ENCODE measurements around the gene CALU. TPM values are rescaled to one million over a fixed set of nuclear protein-coding genes. Genes with fewer than 3 reads are reported as not detected.

CALU gene
- total and polyA plus RNA-seq, 7 donors = 52.0 to 236 (median 88.9) TPM

DNA sequence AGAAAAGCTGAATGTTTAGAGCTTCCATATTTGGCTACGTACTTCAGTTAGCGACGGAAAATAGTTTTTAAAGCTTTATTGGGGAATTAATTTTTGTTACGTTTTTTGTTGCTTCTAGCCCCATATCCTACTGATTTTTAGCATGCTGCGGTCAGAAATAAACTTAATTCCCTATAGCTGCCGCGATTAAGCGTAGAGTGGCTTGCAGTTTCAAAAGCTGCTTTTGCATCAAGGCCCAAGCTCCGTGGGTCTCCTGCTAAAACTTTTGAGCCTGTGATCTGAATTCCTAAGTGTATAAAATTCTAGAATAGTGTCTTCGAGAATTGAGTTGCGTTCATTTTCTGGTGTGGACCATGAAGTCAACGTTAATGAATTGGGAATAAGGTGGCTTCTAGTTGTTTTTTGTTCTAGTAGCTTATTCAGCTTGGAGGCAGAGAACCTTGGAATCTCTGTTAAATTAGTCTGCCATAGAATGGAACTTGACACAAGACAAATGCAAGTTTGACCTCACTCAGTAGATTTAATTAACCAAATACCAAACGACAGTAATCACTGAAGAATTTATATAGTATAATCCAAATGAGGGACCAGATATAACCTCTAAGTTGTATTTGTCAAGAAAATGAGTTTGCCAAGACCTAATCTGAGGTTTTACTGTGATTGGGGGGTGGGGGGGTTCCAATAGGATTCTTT, 977 bp downstream of the CALU start:
- Histone ChIP-seq H3K9me3 (no peaks in the 10 kb centered on the region), H3K27ac (peak overlapping the region; percentile 99), H3K4me3 (peak overlapping the region; percentile 100), H3K4me1 (peaks cover 48% of the 10 kb centered on the region), H3K27me3 (ENCODE audit: insufficient read depth in 3 of 3, low read length in 2 of 3) (no peaks in the 10 kb centered on the region), H3K36me3 (ENCODE audit: insufficient read depth in 1 of 2, low read depth in 1 of 2) (no peaks in the 10 kb centered on the region)
- intact Hi-C loops (cut with DNase I) = loop anchor here (5.0 kb wide), 2 partner anchors 87 to 92 kb away; partner anchors contain the start of gene FLNC (in 1 of the 2)
- DNase-seq (no peak), ATAC-seq (no peak)
- 3 to 7% (median 5%) methylated on average over 13 of the region's 13 CpGs for WGBS, 3 donors
- TF ChIP-seq, protein P1, sequence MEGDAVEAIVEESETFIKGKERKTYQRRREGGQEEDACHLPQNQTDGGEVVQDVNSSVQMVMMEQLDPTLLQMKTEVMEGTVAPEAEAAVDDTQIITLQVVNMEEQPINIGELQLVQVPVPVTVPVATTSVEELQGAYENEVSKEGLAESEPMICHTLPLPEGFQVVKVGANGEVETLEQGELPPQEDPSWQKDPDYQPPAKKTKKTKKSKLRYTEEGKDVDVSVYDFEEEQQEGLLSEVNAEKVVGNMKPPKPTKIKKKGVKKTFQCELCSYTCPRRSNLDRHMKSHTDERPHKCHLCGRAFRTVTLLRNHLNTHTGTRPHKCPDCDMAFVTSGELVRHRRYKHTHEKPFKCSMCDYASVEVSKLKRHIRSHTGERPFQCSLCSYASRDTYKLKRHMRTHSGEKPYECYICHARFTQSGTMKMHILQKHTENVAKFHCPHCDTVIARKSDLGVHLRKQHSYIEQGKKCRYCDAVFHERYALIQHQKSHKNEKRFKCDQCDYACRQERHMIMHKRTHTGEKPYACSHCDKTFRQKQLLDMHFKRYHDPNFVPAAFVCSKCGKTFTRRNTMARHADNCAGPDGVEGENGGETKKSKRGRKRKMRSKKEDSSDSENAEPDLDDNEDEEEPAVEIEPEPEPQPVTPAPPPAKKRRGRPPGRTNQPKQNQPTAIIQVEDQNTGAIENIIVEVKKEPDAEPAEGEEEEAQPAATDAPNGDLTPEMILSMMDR (IDR thresholded peaks at IDR 0.05) = no peak

DNA sequence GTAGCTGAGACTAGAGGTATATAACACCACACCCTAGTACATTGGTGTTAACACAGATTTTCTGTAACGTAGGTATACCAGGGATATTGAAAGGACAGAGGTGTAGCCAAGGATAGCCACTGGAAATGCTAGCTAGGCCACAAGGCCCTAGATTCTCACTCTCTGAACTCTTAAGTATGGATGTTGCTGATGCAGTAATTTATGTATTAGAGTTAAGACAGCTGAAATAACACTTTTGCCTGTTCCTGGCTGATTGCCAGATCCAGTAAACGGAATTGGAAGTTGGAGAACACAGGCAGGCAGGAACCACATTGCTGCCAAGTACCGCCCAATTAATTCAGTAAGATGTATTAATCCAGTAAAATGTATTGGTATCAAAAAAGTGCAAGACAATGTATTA, 1.8 kb downstream of the CALU start:
- Histone ChIP-seq H3K27me3 (ENCODE audit: insufficient read depth in 3 of 3, low read length in 2 of 3) (no peaks in the 10 kb centered on the region), H3K36me3 (ENCODE audit: insufficient read depth in 1 of 2, low read depth in 1 of 2) (no peaks in the 10 kb centered on the region), H3K4me3 (peak overlapping the region; percentile 100), H3K27ac (peak overlapping the region; percentile 50), H3K4me1 (peaks cover 48% of the 10 kb centered on the region), H3K9me3 (no peaks in the 10 kb centered on the region)
- DNase-seq (no peak), ATAC-seq (no peak)
- TF ChIP-seq, protein P1 (IDR thresholded peaks at IDR 0.05) = no peak
- intact Hi-C loops (cut with DNase I) = loop anchor here in 1 of 2 donors (5.0 kb wide), 1 partner anchor 91 kb away; the partner anchor contains the start of gene FLNC
- 20 to 41% (median 26%) methylated on average over 3 of the region's 3 CpGs for WGBS, 3 donors

DNA sequence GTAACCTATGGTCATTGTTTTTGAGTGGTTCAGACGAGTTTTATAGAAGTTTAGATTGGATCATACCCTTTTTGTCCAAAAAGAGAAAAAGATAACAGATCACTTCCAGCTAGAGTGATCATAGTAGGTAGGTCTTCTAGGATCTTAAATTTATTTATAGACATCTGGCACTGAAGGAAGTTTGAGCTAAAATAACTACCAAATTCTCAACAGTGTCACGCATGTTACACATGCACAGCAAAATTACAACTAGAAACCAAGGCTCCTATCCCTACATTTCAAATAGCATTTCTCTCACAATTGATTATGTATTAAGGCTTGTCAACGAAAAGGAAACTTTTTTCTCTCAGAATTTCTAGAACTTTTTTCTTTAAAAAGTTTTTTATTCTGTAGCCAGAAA, 2.3 kb downstream of the CALU start:
- Histone ChIP-seq H3K36me3 (ENCODE audit: insufficient read depth in 1 of 2, low read depth in 1 of 2) (no peaks in the 10 kb centered on the region), H3K9me3 (no peaks in the 10 kb centered on the region), H3K27me3 (ENCODE audit: insufficient read depth in 3 of 3, low read length in 2 of 3) (no peaks in the 10 kb centered on the region), H3K27ac (peak overlapping the region; percentile 50), H3K4me3 (peak overlapping the region; percentile 100), H3K4me1 (peaks cover 48% of the 10 kb centered on the region)
- no peak for ATAC-seq
- TF ChIP-seq, protein P1 (IDR thresholded peaks at IDR 0.05) = no peak
- DNase-seq = no peak
- 23 to 39% (median 26%) methylated on average over 3 of the region's 3 CpGs for WGBS, 3 donors
- intact Hi-C loops (cut with DNase I) = loop anchor here in 1 of 2 donors (5.0 kb wide), 1 partner anchor 91 kb away; the partner anchor contains the start of gene FLNC

DNA sequence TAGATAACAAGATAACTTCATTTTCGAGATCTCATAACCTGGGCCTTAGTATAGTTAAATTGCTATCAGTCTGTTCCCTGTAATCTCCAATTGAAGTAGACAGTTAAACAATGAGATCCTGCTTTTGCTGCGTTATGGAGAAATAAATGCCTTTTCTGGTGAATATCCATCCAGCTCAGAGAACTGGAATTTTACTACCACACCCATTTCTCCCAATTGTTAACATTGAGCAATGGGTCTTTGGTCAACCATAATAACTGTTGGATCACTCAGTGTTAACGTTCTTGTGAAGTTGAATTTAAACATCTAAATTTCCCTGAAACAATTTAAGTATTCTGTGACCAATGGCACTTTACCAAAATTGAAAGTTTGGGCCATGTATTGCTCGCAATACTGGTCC, 3.0 kb downstream of the CALU start:
- no peak for DNase-seq
- ATAC-seq = no peak
- 43 to 60% (median 46%) methylated on average over 4 of the region's 4 CpGs for WGBS, 3 donors
- TF ChIP-seq, protein P1 (IDR thresholded peaks at IDR 0.05) = no peak
- Histone ChIP-seq H3K36me3 (ENCODE audit: insufficient read depth in 1 of 2, low read depth in 1 of 2) (no peaks in the 10 kb centered on the region), H3K9me3 (no peaks in the 10 kb centered on the region), H3K4me1 (peaks cover 48% of the 10 kb centered on the region), H3K27ac (peak overlapping the region; percentile 50), H3K27me3 (ENCODE audit: insufficient read depth in 3 of 3, low read length in 2 of 3) (no peaks in the 10 kb centered on the region), H3K4me3 (peak overlapping the region; percentile 100)
- intact Hi-C loops (cut with DNase I) = loop anchor here in 1 of 2 donors (5.0 kb wide), 1 partner anchor 90 kb away; the partner anchor contains the start of gene FLNC

Data from psoas muscle (tissue), 8 donors.